OCI-LY1 (cell line): Measurements from ENCODE around the gene CHST11.

Experiments
- EZH2 ChIP-seq: fragments of 200-600 bp; sonication (generic), shearing (Covaris generic); IDR thresholded peaks from 2 replicates; pipeline ENCODE4 v1.8.0; 2017; ENCODE audit warnings: borderline replicate concordance, mixed run types, mild to moderate bottlenecking, antibody characterized with exemption, low read length, moderate library complexity, mixed read lengths
- TF ChIP-seq, protein P1 (sequence below): fragments of 200-600 bp; sonication (generic), shearing (Covaris generic); IDR thresholded peaks from 2 replicates; pipeline ENCODE4 v1.5.1; 2017; ENCODE audit warnings: mild to moderate bottlenecking, antibody characterized with exemption, low read length, moderate library complexity, mixed read lengths

DNA sequence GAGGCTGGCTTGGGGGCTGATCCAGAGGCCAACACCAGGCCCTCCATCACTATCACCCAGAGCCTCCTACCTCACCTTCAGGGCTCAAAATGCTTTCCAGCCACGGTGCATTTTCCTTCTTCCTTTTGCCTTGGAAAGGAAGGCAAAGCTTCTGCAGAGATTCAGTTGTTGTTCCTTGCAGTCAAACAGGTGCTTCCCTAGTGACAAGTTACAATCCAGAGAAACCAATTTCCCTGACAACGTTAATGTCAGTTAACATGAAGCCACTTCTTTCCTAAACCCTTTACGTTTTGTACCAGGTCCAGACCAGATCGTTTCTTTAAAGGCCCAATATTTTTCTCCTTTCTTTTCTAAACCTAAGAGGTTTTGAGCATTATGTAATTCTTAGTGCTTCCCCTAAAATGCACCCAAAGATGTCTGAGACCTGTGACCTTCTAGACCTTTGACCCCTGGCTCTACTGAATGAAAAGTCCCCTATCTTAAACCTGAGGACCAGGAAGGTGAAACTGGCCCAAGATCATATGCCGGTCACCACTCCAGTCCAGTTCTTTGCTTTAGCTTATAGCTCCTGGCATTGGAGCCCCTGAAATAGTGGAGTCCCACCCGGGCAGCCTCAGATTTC, 289.8 kb downstream of the CHST11 start:
- no peak for TF ChIP-seq EZH2
- TF ChIP-seq, protein P1, sequence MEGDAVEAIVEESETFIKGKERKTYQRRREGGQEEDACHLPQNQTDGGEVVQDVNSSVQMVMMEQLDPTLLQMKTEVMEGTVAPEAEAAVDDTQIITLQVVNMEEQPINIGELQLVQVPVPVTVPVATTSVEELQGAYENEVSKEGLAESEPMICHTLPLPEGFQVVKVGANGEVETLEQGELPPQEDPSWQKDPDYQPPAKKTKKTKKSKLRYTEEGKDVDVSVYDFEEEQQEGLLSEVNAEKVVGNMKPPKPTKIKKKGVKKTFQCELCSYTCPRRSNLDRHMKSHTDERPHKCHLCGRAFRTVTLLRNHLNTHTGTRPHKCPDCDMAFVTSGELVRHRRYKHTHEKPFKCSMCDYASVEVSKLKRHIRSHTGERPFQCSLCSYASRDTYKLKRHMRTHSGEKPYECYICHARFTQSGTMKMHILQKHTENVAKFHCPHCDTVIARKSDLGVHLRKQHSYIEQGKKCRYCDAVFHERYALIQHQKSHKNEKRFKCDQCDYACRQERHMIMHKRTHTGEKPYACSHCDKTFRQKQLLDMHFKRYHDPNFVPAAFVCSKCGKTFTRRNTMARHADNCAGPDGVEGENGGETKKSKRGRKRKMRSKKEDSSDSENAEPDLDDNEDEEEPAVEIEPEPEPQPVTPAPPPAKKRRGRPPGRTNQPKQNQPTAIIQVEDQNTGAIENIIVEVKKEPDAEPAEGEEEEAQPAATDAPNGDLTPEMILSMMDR: no peak
